ENCODE measurements around the gene DGKG. TPM values are rescaled to one million over a fixed set of nuclear protein-coding genes. Genes with fewer than 3 reads are reported as not detected.

Gene DGKG
- total and polyA plus RNA-seq, 10 of the 15 experiments (the other 5 are each of a cell fraction or from before 2014, with no cell fraction given): 0.39 to 6.2 (median 4.7) TPM

DNA sequence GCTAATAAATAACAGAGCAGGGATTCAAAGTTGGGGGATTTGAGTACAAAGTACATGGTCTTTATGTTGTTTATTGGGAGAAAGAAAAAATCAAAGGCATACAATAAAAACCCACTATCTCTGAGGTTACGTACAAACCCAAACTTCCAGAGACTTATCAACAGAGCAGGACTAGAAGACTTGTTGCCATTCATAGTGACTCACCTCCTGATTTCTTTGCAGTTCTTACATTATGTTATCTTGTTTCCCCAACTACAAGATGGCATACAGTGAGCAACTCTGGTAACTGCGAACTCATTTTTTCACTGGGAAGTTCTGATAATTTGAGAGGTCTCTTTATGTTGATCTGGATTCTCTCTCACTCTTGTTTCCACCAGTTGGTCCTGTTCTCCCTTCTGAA lies 172.5 kb downstream of the DGKG start (continued):
- TF ChIP-seq YY1 (IDR thresholded peaks at IDR 0.05; ENCODE audit: low read depth, low read length) (no peak), EZH2 (IDR thresholded peaks at IDR 0.05; ENCODE audit: borderline replicate concordance, control insufficient read depth, low read depth, low read length) (no peak), KLF5 (IDR thresholded peaks at IDR 0.05; ENCODE audit: partially characterized antibody) (no peak)

DNA sequence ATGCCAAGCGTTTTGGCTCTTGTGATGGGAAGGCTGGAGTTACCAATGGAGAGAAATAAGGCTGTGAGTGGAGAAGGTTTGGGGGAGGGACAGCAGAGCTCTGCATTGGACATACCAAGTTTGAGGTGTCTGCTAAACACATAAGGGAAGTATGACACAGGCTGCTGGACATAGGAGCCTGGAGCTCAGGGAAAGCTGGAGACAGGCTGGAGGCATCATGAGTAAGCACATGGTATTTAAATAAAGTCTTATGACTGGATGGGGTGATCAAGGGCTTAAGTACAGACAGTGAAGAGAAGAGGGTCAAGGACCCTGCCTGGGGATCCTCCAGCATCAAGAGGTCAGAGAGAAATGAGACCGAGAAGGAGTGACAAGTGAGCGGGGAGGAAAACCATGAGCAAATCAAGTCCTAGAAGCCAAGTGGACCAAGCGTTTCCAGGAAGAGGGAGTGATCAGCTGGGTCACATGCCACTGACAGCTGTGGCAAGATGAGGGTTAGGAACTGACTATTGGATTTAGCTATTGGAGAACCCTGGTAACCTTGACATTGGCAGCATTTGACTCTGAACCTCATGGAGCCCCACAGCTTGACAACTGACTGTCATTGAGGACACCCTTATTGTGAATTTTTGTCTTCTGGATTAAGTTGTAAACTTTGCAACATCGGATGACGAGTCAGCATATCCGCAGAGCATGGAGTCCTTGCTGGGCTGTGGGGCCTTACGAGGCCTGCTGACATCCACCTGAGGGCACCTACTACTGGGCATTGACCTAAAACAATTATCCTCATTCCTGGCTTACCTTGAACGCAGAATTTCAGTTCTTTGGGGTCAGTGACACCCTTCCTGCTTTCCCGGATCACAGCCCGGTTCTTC lies 174.4 kb downstream of the DGKG start:
- no peak for DNase-seq (ENCODE audit: low read depth, low spot score)
- peaks cover 0 to 1% of the 10 kb centered on the region in 2 experiments; a peak in 2 of 4 replicates for H3K27me3 ChIP-seq (replicated peaks in 1 of 2; ENCODE audit: control insufficient read depth in 2 of 2, insufficient read depth in 2 of 2, low read length in 1 of 2)
- TF ChIP-seq SMAD1 (IDR thresholded peaks at IDR 0.05; ENCODE audit: low read depth, partially characterized antibody) (no peak), RB1 (IDR thresholded peaks at IDR 0.05; ENCODE audit: borderline replicate concordance) (no peak), NRF1 (conservative IDR thresholded peaks at IDR 0.05; ENCODE audit: low read depth, low read length) (no peak), TARDBP (IDR thresholded peaks at IDR 0.05; ENCODE audit: borderline replicate concordance) (no peak), NFYB (IDR thresholded peaks at IDR 0.05; ENCODE audit: insufficient read depth, low read depth, low read length) (no peak), BCL11A (IDR thresholded peaks at IDR 0.05; ENCODE audit: low read depth, low read length) (no peak), ZNF217 (IDR thresholded peaks at IDR 0.05) (no peak)
- RAD21 ChIA-PET (ENCODE audit: unreplicated experiment): interaction anchor here (1.1 kb wide), 1 partner anchor 21 kb away, joined by 3 read pairs; no protein-coding TSS in a partner anchor
- POLR2A ChIA-PET: no interaction called here
- FAIRE-seq: no peak
- intact Hi-C loops (cut with micrococcal nuclease; ENCODE audit: unreplicated experiment): no loop called here
- 71% methylated on average over 11 of the region's 11 CpGs for WGBS (ENCODE audit: insufficient coverage, insufficient replicate concordance, low lambda C conversion rate, missing lambda C conversion rate)
- no peak overlapping the region for H3K4me3 ChIP-seq
- no peaks in the 10 kb centered on the region for H3K9me3 ChIP-seq (replicated peaks; ENCODE audit: control insufficient read depth, insufficient read depth, low read length)
- H3K27ac ChIP-seq (ENCODE audit: control insufficient read depth, insufficient read depth): no peak overlapping the region
- BruUV-seq (replicated peaks): no TSS peak
- in situ Hi-C loops (cut with MboI): no loop called here
- SMC1A ChIA-PET (ENCODE audit: uncharacterized antibody, unreplicated experiment): interaction anchor here (1.1 to 1.9 kb wide), 3 partner anchors 12 to 200 kb away, joined by 3 to 4 read pairs (median 4); no protein-coding TSS in a partner anchor
- CTCF ChIA-PET: interaction anchor here (0.5 kb wide), 1 partner anchor 49 kb away, joined by 4 read pairs; no protein-coding TSS in a partner anchor
- H3K9ac ChIP-seq (ENCODE audit: control insufficient read depth, insufficient read depth, low read length): no peak overlapping the region
- no peak overlapping the region for H3K4me2 ChIP-seq (ENCODE audit: control insufficient read depth, insufficient read depth)
- no peaks in the 10 kb centered on the region for H3K79me2 ChIP-seq (ENCODE audit: control insufficient read depth, insufficient read depth, low read length)
- no peak overlapping the region for H2AFZ ChIP-seq (ENCODE audit: control insufficient read depth, low read depth, low read length)
- H3K36me3 ChIP-seq (ENCODE audit: control insufficient read depth in 2 of 2, insufficient read depth in 2 of 2, low read length in 1 of 2): no peaks in the 10 kb centered on the region
- peaks cover 9% of the 10 kb centered on the region for H3K4me1 ChIP-seq (ENCODE audit: control insufficient read depth, insufficient read depth, low read length)
- no peak for ATAC-seq
- no peaks in the 10 kb centered on the region for H4K20me1 ChIP-seq (ENCODE audit: control insufficient read depth, insufficient read depth)
